ENCODE measurements around the gene USP7. TPM values are rescaled to one million over a fixed set of nuclear protein-coding genes. Genes with fewer than 3 reads are reported as not detected.
A peak's percentile ranks its signal among the peaks of the same experiment; 100 is the strongest.

USP7 gene
- total RNA-seq, 4 donors from 2014 or later, result 58.8 to 94.3 (median 82.4) TPM

DNA sequence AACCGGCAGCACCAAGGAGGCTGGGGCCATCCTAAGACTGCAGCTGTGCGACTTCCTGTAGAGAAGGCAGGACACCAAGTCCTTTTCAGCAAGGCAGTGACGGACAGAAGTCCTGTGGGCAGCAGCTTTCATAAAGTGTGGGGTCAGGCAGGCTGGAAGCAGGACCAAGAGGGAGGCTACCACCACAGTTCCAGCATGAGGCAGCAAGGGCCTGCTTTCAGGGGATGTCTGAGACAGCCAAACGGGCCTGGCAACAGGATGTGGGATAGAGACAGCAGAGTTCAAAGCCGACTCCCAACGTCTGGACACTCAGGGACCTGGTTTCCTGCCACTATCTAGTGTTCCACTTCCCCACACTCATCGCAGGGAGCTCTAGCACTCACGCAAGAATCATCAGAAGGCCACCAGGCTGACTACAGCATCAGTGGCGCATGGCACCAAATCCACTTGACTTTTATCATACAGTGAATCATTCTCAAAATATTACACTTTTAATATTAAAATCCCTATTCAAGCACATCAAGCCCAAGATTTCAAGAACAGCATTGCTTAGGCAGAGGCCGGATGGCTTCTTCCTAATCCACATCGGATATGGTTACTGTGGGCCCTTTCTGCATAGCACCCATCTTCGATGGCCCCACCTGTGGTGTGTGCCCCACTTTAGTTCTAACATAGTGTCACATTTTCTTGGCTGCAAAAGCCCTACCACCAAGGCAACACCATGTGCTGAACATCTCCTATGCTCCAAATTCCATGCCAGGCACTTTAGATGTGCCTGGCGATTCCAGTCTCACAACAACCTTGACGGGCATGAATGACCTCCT lies 5.2 kb downstream of the USP7 start:
- H3K9me3 ChIP-seq, result no peaks in the 10 kb centered on the region
- peaks cover 22 to 86% (median 67%) of the 10 kb centered on the region in 3 donors for H3K4me1 ChIP-seq
- peak overlapping the region in 3 of 4 donors; percentile 44 to 62 (median 51) for H3K27ac ChIP-seq
- peak; percentile 15 for ATAC-seq
- no peaks in the 10 kb centered on the region for H3K36me3 ChIP-seq
- TF ChIP-seq POLR2A (IDR thresholded peaks at IDR 0.05) (no peak), EP300 (IDR thresholded peaks at IDR 0.05) (no peak), CTCF (IDR thresholded peaks at IDR 0.05) (no peak), POLR2AphosphoS5 (IDR thresholded peaks at IDR 0.05) (no peak)
- peak overlapping the region in 1 of 2 donors; percentile 7 for H3K4me3 ChIP-seq
- H3K27me3 ChIP-seq, result no peaks in the 10 kb centered on the region
- 54 to 74% methylated on average over 5 to 10 of the region's 14 CpGs for WGBS, 2 donors (ENCODE audit: low coverage in 1 of 2)

- TF ChIP-seq POLR2A (IDR thresholded peaks at IDR 0.05), result no peak
- no peak for TF ChIP-seq EP300 (IDR thresholded peaks at IDR 0.05)
- TF ChIP-seq POLR2AphosphoS5 (IDR thresholded peaks at IDR 0.05), result no peak
- no peak for TF ChIP-seq CTCF (IDR thresholded peaks at IDR 0.05)
- Histone ChIP-seq H3K4me1 (peaks cover 22 to 94% (median 67%) of the 10 kb centered on the region in 3 donors), H3K36me3 (no peaks in the 10 kb centered on the region), H3K27me3 (no peaks in the 10 kb centered on the region), H3K4me3 (no peak overlapping the region), H3K27ac (peak overlapping the region in 2 of 4 donors; percentile 44 to 62), H3K9me3 (no peaks in the 10 kb centered on the region)
- ATAC-seq, result no peak
- 66 to 82% methylated on average over 8 to 9 of the region's 9 CpGs for WGBS, 2 donors (ENCODE audit: low coverage in 1 of 2)
These were observed 6.1 kb downstream of the USP7 start for GRCh38 chr16:8957509-8958157.

GRCh38 chr16:8957063-8957397 lies 6.7 kb downstream of the USP7 start:
- Histone ChIP-seq H3K27me3 (no peaks in the 10 kb centered on the region), H3K9me3 (no peaks in the 10 kb centered on the region), H3K36me3 (no peaks in the 10 kb centered on the region), H3K4me3 (no peak overlapping the region), H3K4me1 (peaks cover 22 to 94% (median 64%) of the 10 kb centered on the region in 3 donors), H3K27ac (peak overlapping the region in 1 of 4 donors; percentile 44)
- no peak for ATAC-seq
- WGBS, 2 donors (ENCODE audit: low coverage in 1 of 2), result 50 to 53% methylated on average over 1 to 2 of the region's 2 CpGs
- TF ChIP-seq POLR2AphosphoS5 (IDR thresholded peaks at IDR 0.05), result peak; percentile 73
- TF ChIP-seq CTCF (IDR thresholded peaks at IDR 0.05), result no peak
- TF ChIP-seq EP300 (IDR thresholded peaks at IDR 0.05), result no peak
- no peak for TF ChIP-seq POLR2A (IDR thresholded peaks at IDR 0.05)

DNA sequence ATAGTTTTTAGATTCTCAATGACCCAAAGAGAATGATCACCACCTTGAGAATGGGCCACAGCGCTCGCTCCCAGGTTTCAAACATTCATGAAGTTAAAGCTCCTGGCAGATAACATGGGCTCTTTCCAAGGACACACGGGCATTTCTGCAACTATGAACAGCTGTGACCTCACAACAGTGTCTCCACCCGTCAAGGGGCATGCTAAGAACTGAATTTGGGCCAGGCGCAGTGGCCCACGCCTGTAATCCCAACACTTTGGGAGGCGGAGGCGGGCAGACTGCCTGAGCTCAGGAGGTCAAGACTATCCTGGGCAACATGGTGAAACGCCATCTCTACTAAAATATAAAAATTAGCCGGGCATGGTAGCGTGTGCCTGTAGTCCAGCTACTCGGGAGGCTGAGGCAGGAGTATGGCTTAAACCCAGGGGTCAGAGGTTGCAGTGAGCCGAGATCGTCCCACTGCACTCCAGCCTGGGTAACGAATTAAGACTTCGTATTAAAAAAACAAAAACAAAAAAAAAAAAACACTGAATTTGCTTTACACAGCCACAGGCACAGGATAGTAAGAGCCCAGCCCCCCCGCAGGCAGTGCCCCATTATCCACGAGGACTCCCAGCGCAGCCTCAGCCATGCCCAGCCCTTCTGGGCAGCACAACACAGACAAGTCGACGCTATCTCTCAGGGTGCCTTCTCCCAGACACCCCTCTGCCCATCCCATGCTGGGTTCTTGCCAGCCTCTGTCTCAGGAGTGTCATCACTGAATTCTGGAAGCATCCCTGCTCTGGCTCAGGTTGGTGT lies 7.2 kb downstream of the USP7 start:
- Histone ChIP-seq H3K9me3 (no peaks in the 10 kb centered on the region), H3K4me3 (no peak overlapping the region), H3K36me3 (no peaks in the 10 kb centered on the region), H3K27me3 (no peaks in the 10 kb centered on the region), H3K27ac (peak overlapping the region in 1 of 4 donors; percentile 44), H3K4me1 (peaks cover 22 to 94% (median 62%) of the 10 kb centered on the region in 3 donors)
- 50 to 73% methylated on average over 8 to 20 of the region's 21 CpGs for WGBS, 2 donors (ENCODE audit: low coverage in 1 of 2)
- peak; percentile 56 for ATAC-seq
- TF ChIP-seq POLR2AphosphoS5 (IDR thresholded peaks at IDR 0.05) (no peak), CTCF (IDR thresholded peaks at IDR 0.05) (no peak), EP300 (IDR thresholded peaks at IDR 0.05) (no peak), POLR2A (IDR thresholded peaks at IDR 0.05) (no peak)

Measured in gastroesophageal sphincter (tissue), 4 donors.